NB4 (cell line): ENCODE data around the gene ALS2CL.

Experiments used
- CTCF ChIP-seq: IDR thresholded peaks from one replicate; pipeline ENCODE4 v1.5.1; 2012; ENCODE audit warnings: low read depth, low read length
- MYC ChIP-seq: IDR thresholded peaks from 2 replicates; pipeline ENCODE4 v1.6.1; 2011; ENCODE audit warnings: low read depth, low read length
- POLR2A ChIP-seq: IDR thresholded peaks from 2 replicates; pipeline ENCODE4 v1.6.1; 2011; ENCODE audit warnings: mild to moderate bottlenecking; ENCODE audit not compliant: insufficient read length; ENCODE audit errors: extremely low read depth

GRCh38 chr3:46629551-46630517 is 63.6 kb downstream of the ALS2CL start:
- peak; percentile 97 for TF ChIP-seq CTCF
- no peak for TF ChIP-seq POLR2A
- TF ChIP-seq MYC: no peak
